ENCODE results near the gene LCN10.
"Not testable (repeated sequence)": the region's sequence is repeated elsewhere in the genome, so short reads cannot be mapped to it uniquely, and the experiment has no call there.

Gene LCN10

GRCh38 chr9:136742591-136743391, at the start of gene LCN10:
Gene LCN10, minus strand, starts transcription at chr9:136742940. Its CDS starts 37 bp downstream, at chr9:136742903.
- DNase-seq: no peak

DNA sequence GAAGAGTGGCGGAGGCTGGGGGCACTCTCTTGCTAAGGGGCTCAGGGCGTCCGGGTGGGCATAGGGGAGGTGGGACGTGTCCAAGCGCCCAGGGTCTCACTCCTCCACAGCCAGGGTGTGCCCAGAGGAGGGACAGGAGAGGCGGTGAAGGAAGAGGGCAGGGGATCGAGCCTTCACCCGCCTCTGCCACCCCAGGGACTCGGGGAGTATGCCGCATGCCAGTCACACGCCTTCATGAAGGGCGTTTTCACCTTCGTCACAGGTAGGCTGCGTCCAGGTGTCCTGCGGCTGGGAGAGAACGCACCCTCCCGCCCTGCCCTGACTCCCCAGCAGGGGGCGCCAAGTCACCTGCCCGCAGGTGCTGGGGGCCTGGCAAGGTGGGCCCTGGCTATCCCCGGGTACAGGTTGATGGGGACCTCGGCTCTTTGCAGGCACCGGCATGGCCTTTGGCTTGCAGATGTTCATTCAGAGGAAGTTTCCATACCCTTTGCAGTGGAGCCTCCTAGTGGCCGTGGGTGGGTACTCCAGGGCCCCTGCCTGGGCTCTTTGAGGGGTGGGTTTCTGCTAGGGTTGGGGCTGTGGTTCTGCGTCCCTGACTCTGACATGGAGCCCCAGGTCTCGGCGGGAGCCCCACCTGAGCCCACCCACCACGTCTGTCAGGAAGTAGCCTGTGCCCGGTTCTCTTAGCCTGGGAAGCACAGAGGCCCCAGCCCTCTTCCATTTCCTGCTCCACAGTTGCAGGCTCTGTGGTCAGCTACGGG, 49.0 kb upstream of the LCN10 start:
- DNase-seq: peak; percentile 58

GRCh38 chr9:136790640-136791515, 48.1 kb upstream of the LCN10 start, which contains the start of gene TMEM141:
Gene TMEM141, plus strand, starts transcription at chr9:136791344. Its CDS starts 27 bp downstream, at chr9:136791371.
- peak; percentile 100 for DNase-seq

DNA sequence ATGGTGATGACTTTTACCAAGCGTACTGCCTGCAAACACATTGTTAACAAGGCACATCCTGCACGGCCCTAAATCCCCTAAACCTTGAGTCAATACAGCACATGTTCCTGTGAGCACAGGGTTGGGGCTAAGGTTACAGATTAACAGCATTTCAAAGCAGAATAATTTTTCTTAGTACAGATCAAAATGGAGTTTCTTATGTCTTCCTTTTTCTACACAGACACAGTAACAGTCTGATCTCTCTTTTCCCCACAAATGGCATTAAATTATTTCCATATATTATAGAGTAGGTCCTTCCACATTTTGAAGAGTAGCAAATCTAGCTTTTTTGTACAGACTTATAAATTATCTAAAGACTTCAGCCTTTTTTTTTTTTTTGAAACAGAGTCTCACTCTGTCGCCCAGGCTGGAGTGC, 46.8 kb upstream of the LCN10 start:
- no peak for DNase-seq

DNA sequence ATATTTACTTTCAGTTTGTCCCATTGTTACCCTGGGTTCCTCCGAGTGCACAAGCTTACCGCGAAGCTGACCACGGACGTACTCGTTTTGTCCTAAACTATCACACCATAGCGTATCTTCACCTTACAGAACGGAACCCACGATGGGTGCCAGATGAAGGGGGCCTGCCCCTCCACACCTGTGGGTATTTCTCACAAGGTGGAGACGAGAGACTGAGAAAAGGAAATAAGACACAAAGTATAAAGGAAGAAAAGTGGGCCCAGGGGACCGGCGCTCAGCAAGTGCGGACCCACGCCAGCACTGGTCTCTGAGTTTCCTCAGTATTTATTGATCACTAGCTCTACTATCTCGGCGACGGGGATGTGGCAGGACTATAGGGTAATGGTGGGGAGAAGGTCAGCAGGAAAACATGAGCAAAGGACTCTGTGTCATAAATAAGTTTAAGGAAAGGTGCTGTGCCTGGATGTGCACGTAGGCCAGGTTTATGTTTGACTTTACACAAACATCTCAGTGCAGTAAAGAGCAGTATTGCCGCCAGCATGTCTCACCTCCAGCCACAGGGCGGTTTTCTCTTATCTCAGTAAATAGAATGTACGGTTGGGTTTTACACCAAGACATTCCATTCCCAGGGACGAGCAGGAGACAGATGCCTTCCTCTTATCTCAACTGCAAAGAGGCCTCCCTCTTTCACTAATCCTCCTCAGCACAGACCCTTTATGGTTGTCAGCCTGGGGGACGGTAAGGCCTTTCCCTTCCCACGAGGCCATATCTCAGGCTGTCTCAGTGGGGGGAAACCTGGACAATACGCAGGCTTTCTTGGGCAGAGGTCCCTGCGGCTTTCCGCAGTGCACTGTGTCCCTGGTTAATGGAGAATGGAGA, 46.1 kb upstream of the LCN10 start:
- DNase-seq: not testable (repeated sequence)

- DNase-seq: peak; percentile 52
These were observed 45.1 kb upstream of the LCN10 start for GRCh38 chr9:136787690-136788400.

DNA sequence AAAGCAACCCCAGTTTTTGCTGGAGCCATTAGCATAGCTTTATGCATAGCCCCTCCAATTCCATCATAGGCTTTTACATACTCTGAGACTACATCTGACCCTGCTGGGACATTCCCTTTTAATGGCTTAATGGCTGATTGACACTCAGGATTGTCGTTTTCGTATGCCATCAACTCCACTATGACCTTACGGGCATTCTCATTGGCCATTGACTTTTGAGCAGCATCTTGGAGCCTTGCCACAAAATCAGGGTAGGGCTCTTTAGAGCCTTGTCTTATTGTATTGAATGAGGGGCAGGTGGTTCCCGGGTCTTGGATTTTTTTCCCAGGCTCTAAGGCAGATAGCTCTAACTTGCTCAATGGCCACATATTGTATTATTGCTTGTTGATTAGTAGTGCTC, 44.2 kb upstream of the LCN10 start:
- DNase-seq: not testable (repeated sequence)

- DNase-seq: no peak
These were observed 43.7 kb upstream of the LCN10 start for GRCh38 chr9:136786451-136786850.

DNA sequence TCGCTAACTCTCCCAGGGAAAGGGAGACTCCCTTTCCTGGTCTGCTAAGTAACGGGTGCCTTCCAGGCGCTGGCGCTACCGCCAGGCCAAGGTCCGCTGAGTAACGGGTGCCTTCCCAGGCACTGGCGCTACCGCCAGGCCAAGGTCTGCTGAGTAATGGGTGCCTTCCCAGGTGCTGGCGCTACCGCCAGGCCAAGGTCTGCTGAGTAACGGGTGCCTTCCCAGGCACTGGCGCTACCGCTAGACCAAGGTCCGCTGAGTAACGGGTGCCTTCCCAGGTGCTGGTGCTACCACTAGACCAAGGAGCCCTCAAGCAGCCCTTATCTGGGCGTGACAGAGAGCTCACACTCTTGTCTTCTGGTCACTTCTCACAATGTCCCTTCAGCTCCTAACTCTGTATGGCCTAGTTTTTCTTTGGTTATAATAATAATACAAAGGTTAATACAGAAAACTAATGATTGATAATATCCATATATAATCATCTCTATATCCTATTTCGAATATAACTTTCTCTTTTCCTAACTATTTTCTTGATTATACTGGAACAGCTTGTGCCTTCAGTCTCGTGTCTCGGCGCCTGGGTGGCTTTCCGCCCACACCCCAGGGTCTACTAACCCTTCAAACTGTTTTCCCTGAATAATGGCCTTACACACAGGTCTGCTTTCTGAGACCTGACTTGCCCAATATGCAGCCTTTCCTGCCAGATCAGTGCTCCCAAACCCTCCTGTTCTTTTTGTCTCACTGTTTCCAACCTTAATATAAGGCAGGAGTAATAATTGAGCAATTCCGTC, 43.0 kb upstream of the LCN10 start:
- DNase-seq: not testable (repeated sequence)

- DNase-seq: no peak
These were observed 42.2 kb upstream of the LCN10 start for GRCh38 chr9:136784997-136785361.

GRCh38 chr9:136784249-136784996, 41.7 kb upstream of the LCN10 start:
- no peak for DNase-seq

DNA sequence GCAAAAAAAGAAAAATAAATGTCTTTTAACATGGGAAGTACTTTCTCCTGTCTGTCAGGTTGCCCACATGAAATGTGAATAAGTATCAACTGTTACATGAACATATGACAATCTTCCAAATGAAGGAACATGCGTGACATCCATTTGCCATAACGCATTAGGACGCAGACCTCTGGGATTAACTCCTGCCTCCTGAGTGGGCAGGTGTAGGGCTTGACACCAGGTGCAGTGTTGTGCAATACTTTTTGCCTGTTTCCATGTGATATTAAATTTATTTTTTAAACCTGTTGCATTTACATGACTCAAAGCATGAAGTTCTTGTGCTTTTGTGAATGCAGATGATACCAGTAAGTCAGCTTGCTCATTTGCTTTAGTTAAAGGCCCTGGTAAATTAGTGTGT, 39.7 kb upstream of the LCN10 start:
- no peak for DNase-seq

DNA sequence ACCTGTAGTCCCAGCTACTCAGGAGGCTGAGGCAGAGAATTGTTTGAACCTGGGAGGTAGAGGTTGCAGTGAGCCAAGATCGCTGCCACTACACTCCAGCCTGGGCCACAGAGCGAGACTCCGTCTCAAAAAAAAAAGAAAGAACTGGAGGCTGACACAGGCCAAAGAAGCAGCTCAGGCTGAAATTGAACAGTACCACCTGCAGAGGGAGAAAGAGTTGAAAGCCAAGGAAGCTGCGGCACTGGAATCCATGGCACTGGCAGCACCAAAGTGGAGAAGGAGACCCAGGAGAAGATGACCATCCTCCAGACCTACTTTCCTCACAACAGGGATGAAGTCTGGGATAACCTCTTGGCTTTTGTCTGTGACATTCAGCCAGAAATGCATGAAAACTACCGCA, 37.1 kb upstream of the LCN10 start:
- DNase-seq: no peak

DNA sequence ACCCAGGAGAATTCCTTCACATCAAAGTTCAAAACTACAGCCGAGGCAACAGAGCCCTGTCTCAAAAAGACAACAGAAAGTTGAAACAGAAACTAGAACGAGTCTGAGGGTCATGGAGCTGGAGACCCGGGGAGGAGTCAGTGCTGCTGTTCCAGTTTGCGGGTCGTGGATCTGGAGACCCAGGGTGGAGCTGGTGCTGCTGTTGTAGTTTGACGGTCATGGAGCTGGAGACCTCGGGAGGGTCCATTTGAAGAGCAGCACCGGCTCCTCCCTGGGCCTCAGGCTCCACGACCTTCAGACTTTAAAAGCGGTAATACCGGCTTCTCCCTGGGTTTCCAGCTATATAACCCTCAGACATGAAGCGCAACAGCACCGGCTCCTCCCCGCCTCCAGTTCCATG, 34.6 kb upstream of the LCN10 start:
- DNase-seq: no peak

GRCh38 chr9:136776947-136777346, 34.2 kb upstream of the LCN10 start:
- DNase-seq: no peak

DNA sequence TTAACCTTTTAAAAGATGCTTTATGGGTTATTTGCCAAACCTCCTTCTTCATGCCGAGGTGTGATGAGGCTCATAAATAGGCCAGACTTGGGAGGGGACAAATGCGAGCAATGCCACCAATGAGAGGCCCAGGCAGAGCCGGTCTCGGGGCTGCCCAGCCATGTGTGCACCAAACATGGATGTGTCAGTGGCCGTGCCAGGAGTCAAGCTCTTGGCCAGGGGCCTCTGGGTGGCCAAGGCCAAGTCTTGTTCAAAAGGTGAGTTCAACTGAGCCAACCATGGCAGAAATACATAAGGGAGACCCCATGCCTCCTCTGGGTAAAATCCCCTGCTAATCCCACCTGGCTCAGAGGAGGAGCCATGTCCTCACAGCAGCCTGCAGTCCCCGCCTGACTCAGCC, 32.5 kb upstream of the LCN10 start:
- no peak for DNase-seq

DNA sequence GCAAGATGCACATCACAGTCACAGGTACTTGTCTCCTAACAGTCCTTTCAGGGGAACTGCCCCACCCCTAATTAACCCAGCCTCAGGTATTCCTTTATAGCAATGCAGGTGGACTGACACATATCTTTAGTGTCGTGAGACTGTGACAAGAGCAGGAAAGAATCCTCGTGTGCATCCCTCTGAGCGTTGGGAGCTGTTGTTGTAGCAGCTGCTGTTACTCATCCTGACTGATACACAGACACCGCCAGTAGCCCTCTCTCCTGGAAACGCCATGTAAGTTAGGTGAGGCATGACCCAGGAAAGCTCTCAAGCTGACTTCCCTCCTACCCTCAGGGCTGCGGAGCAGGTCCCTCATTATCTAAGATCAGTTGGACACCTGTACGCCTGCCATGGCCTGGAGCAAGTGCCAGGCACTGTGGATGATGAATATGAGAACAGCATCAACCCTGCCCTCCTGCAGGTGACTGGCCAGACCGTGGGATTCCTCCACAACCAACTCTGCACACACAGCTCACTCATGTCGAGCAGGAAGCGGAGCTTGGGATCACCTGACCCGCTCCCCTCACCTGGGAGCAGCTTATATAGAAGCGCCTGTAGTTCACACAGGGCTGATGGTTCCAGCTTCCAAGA, 31.8 kb upstream of the LCN10 start:
- DNase-seq: no peak

- no peak for DNase-seq
These were observed 30.8 kb upstream of the LCN10 start for GRCh38 chr9:136773386-136774044.

Measured in stimulated activated CD4-positive, alpha-beta T cell treated with anti-CD3 and anti-CD28 coated beads, Interleukin-12 subunit alpha, Interleukin-12 subunit beta, amount 100 ng/mL, for 4 hours (primary cell).